ENCODE results near the gene KRTAP13-3. TPM values are rescaled to one million over a fixed set of nuclear protein-coding genes. Genes with fewer than 3 reads are reported as not detected.

KRTAP13-3 gene
- total RNA-seq, 1 donor from 2014 or later: not detected

Other genes with a start within 250 kb of the KRTAP13-3 start
- 1.6 TPM for gene CLDN8, start 209.8 kb downstream of the KRTAP13-3 start, total RNA-seq
- gene KRTAP24-1, start 143.0 kb downstream of the KRTAP13-3 start, total RNA-seq: not detected
- not detected for gene KRTAP25-1, start 136.4 kb downstream of the KRTAP13-3 start, total RNA-seq
- gene KRTAP26-1, start 105.6 kb downstream of the KRTAP13-3 start, total RNA-seq: not detected
- not detected for gene KRTAP27-1, start 88.2 kb downstream of the KRTAP13-3 start, total RNA-seq
- not detected for gene KRTAP23-1, start 77.3 kb downstream of the KRTAP13-3 start, total RNA-seq
- not detected for gene KRTAP13-2, start 53.7 kb downstream of the KRTAP13-3 start, total RNA-seq
- gene KRTAP13-1, start 29.9 kb downstream of the KRTAP13-3 start, total RNA-seq: not detected
- gene KRTAP13-4, start 4.3 kb upstream of the KRTAP13-3 start, total RNA-seq: not detected
- gene KRTAP15-1, start 14.3 kb upstream of the KRTAP13-3 start, total RNA-seq: not detected
- not detected for gene KRTAP19-1, start 54.4 kb upstream of the KRTAP13-3 start, total RNA-seq
- not detected for gene KRTAP19-2, start 61.5 kb upstream of the KRTAP13-3 start, total RNA-seq
- gene KRTAP19-3, start 66.1 kb upstream of the KRTAP13-3 start, total RNA-seq: not detected
- not detected for gene KRTAP19-4, start 71.2 kb upstream of the KRTAP13-3 start, total RNA-seq
- gene KRTAP19-5, start 76.2 kb upstream of the KRTAP13-3 start, total RNA-seq: not detected
- gene KRTAP19-6, start 115.9 kb upstream of the KRTAP13-3 start, total RNA-seq: not detected
- not detected for gene KRTAP19-7, start 135.4 kb upstream of the KRTAP13-3 start, total RNA-seq
- not detected for gene KRTAP22-2, start 164.5 kb upstream of the KRTAP13-3 start, total RNA-seq
- gene KRTAP6-3, start 166.5 kb upstream of the KRTAP13-3 start, total RNA-seq: not detected
- gene KRTAP6-2, start 173.0 kb upstream of the KRTAP13-3 start, total RNA-seq: not detected
- gene KRTAP22-1, start 175.2 kb upstream of the KRTAP13-3 start, total RNA-seq: not detected
- gene KRTAP6-1, start 188.0 kb upstream of the KRTAP13-3 start, total RNA-seq: not detected
- gene KRTAP20-1, start 190.5 kb upstream of the KRTAP13-3 start, total RNA-seq: not detected
- not detected for gene KRTAP20-4, start 194.7 kb upstream of the KRTAP13-3 start, total RNA-seq
- gene KRTAP20-2, start 209.3 kb upstream of the KRTAP13-3 start, total RNA-seq: not detected
- not detected for gene KRTAP20-3, start 216.9 kb upstream of the KRTAP13-3 start, total RNA-seq